Ishikawa (cell line): ENCODE data around the gene SLC37A1.

Experiments used
- CEBPB ChIP-seq: IDR thresholded peaks from 2 replicates; pipeline ENCODE4 v1.6.1; 2012
- CREB1 ChIP-seq: IDR thresholded peaks from 2 replicates; pipeline ENCODE4 v1.6.1; 2012; ENCODE audit warnings: low read depth
- EGR1 ChIP-seq: IDR thresholded peaks from 2 replicates; pipeline ENCODE4 v1.6.1; 2012
- EP300 ChIP-seq: IDR thresholded peaks from 2 replicates; pipeline ENCODE4 v1.6.1; 2012; ENCODE audit warnings: borderline replicate concordance
- FOXM1 ChIP-seq: IDR thresholded peaks from 2 replicates; pipeline ENCODE4 v1.6.1; 2012; ENCODE audit warnings: low read depth, borderline replicate concordance
- MAX ChIP-seq: IDR thresholded peaks from 2 replicates; pipeline ENCODE4 v1.6.1; 2012
- NFIC ChIP-seq: IDR thresholded peaks from 2 replicates; pipeline ENCODE4 v1.6.1; 2012
- RAD21 ChIP-seq: IDR thresholded peaks from 2 replicates; pipeline ENCODE4 v1.6.1; 2012; ENCODE audit warnings: low read depth
- REST ChIP-seq: IDR thresholded peaks from 2 replicates; pipeline ENCODE4 v1.6.1; 2012; ENCODE audit warnings: low read depth, mild to moderate bottlenecking
- TAF1 ChIP-seq: IDR thresholded peaks from 2 replicates; pipeline ENCODE4 v1.6.1; 2012; ENCODE audit warnings: low read depth, mild to moderate bottlenecking
- TCF12 ChIP-seq: IDR thresholded peaks from 2 replicates; pipeline ENCODE4 v1.6.1; 2012; ENCODE audit warnings: low read depth
- TEAD4 ChIP-seq: IDR thresholded peaks from 2 replicates; pipeline ENCODE4 v1.6.1; 2012
- USF1 ChIP-seq: IDR thresholded peaks from 2 replicates; pipeline ENCODE4 v1.6.1; 2012
- YY1 ChIP-seq: IDR thresholded peaks from 2 replicates; pipeline ENCODE4 v1.6.1; 2012; ENCODE audit warnings: low read depth
- ZBTB7A ChIP-seq: IDR thresholded peaks from 2 replicates; pipeline ENCODE4 v1.6.1; 2012; ENCODE audit warnings: low read depth

The SLC37A1 gene

GRCh38 chr21:42513151-42513984, at the start of gene SLC37A1:
TSS of gene SLC37A1 (plus strand) at chr21:42513852. CDS start at chr21:42518455, 4,603 bp downstream.
- TF ChIP-seq FOXM1 (no peak), REST (no peak), NFIC (no peak), EGR1 (no peak), TAF1 (no peak), YY1 (no peak), RAD21 (no peak), EP300 (no peak), TCF12 (no peak), CREB1 (no peak), TEAD4 (no peak), ZBTB7A (no peak), MAX (no peak), USF1 (no peak), CEBPB (no peak)

GRCh38 chr21:42463861-42464515, 49.7 kb upstream of the SLC37A1 start:
- no peak for TF ChIP-seq TCF12
- TF ChIP-seq EGR1: no peak
- no peak for TF ChIP-seq TAF1
- no peak for TF ChIP-seq EP300
- no peak for TF ChIP-seq USF1
- TF ChIP-seq CREB1: no peak
- TF ChIP-seq NFIC: no peak
- TF ChIP-seq RAD21: no peak
- TF ChIP-seq FOXM1: no peak
- TF ChIP-seq REST: no peak
- TF ChIP-seq ZBTB7A: no peak
- no peak for TF ChIP-seq YY1
- TF ChIP-seq MAX: no peak
- TF ChIP-seq TEAD4: no peak

- TF ChIP-seq TCF12 (no peak), TEAD4 (no peak), NFIC (no peak), EGR1 (no peak), ZBTB7A (no peak), MAX (no peak)
These were observed 48.4 kb upstream of the SLC37A1 start for GRCh38 chr21:42465008-42465802.

- no peak for TF ChIP-seq MAX
- TF ChIP-seq USF1: no peak
- no peak for TF ChIP-seq EP300
These were observed 47.9 kb upstream of the SLC37A1 start for GRCh38 chr21:42465803-42466127.

- no peak for TF ChIP-seq FOXM1
- no peak for TF ChIP-seq USF1
- no peak for TF ChIP-seq MAX
- TF ChIP-seq NFIC: no peak
- no peak for TF ChIP-seq EP300
- no peak for TF ChIP-seq RAD21
- no peak for TF ChIP-seq CREB1
- no peak for TF ChIP-seq TAF1
- TF ChIP-seq YY1: no peak
- no peak for TF ChIP-seq TCF12
- TF ChIP-seq CEBPB: no peak
- no peak for TF ChIP-seq REST
- TF ChIP-seq TEAD4: no peak
- TF ChIP-seq ZBTB7A: no peak
- TF ChIP-seq EGR1: no peak
These were observed 47.0 kb upstream of the SLC37A1 start for GRCh38 chr21:42466700-42467099.
